GM23338 (cell line): ENCODE data around the gene NID1. TPM values are rescaled to one million over a fixed set of nuclear protein-coding genes. Genes with fewer than 3 reads are reported as not detected.

ENCODE experiments used
- ATAC-seq: fragments of 200-7000 bp; cut with Tn5 transposase; 3 replicates; pipeline ENCODE4 v1.9.1; 2020
- DNase-seq: peaks from one replicate; pipeline ENCODE4 v3.0.0-alpha.2; 2015; ENCODE audit warnings: low spot score
- H2AFZ ChIP-seq: fragments of 200-600 bp; sonication (generic); 2 replicates; pipeline ENCODE4 v1.8.0; 2016; ENCODE audit warnings: antibody characterized with exemption, mild to moderate bottlenecking, moderate library complexity
- H3F3A ChIP-seq: fragments of 200-600 bp; sonication (generic); replicated peaks from 2 replicates; pipeline ENCODE4 v1.8.0; 2017; ENCODE audit warnings: antibody characterized with exemption, mixed run types, low read depth
- H3K27ac ChIP-seq: fragments of 200-600 bp; sonication (generic); 2 replicates; pipeline ENCODE4 v1.6.1; 2016; ENCODE audit warnings: low read depth
- H3K27me3 ChIP-seq: fragments of 200-600 bp; sonication (generic); 2 replicates; pipeline ENCODE4 v1.8.0; 2016; ENCODE audit warnings: mild to moderate bottlenecking, mixed run types, moderate library complexity; ENCODE audit not compliant: insufficient read depth
- H3K36me3 ChIP-seq: fragments of 200-600 bp; sonication (generic); 2 replicates; pipeline ENCODE4 v1.8.0; 2016; ENCODE audit warnings: mild to moderate bottlenecking; ENCODE audit not compliant: insufficient read depth
- H3K4me1 ChIP-seq: fragments of 200-600 bp; sonication (generic); 2 replicates; pipeline ENCODE4 v1.8.0; 2016; ENCODE audit warnings: mild to moderate bottlenecking, moderate library complexity; ENCODE audit not compliant: insufficient read depth
- H3K4me2 ChIP-seq: fragments of 200-600 bp; sonication (generic); 2 replicates; pipeline ENCODE4 v1.7.1; 2017; ENCODE audit warnings: mixed run types
- H3K4me3 ChIP-seq: fragments of 200-600 bp; sonication (generic); 2 replicates; pipeline ENCODE4 v1.6.1; 2016; ENCODE audit warnings: mixed run types
- H3K79me2 ChIP-seq: fragments of 200-600 bp; sonication (generic); replicated peaks from 2 replicates; pipeline ENCODE4 v1.8.0; 2017; ENCODE audit warnings: mild to moderate bottlenecking; ENCODE audit not compliant: insufficient read depth
- H3K9me2 ChIP-seq: fragments of 200-600 bp; sonication (generic); 2 replicates; pipeline ENCODE4 v1.8.0; 2017; ENCODE audit not compliant: insufficient read depth
- H4K20me1 ChIP-seq: fragments of 200-600 bp; sonication (generic); replicated peaks from 2 replicates; pipeline ENCODE4 v1.8.0; 2017; ENCODE audit warnings: mild to moderate bottlenecking; ENCODE audit not compliant: insufficient read depth
- H3K27ac Mint-ChIP-seq: 2 replicates; pipeline ENCODE4 v1.8.0; 2020; ENCODE audit warnings: inconsistent platforms, mild to moderate bottlenecking, moderate library complexity, mixed read lengths
- H3K27me3 Mint-ChIP-seq: 3 replicates; pipeline ENCODE4 v1.8.0; 2022; ENCODE audit warnings: low read depth, mild to moderate bottlenecking, moderate library complexity, mixed read lengths, inconsistent platforms; ENCODE audit not compliant: insufficient read depth, poor library complexity
- H3K36me3 Mint-ChIP-seq: 3 replicates; pipeline ENCODE4 v1.8.0; 2021; ENCODE audit warnings: low read depth, mild to moderate bottlenecking, inconsistent platforms, moderate library complexity, mixed read lengths
- H3K4me1 Mint-ChIP-seq: 3 replicates; pipeline ENCODE4 v1.8.0; 2020; ENCODE audit warnings: mild to moderate bottlenecking, inconsistent platforms, mixed read lengths
- H3K4me3 Mint-ChIP-seq: 3 replicates; pipeline ENCODE4 v1.8.0; 2021; ENCODE audit warnings: moderate library complexity, mild to moderate bottlenecking, inconsistent platforms, mixed read lengths
- H3K9me3 Mint-ChIP-seq: 3 replicates; pipeline ENCODE4 v1.8.0; 2020; ENCODE audit warnings: moderate library complexity, mild to moderate bottlenecking, inconsistent platforms, mixed read lengths
- CTCF ChIP-seq, 2 experiments: fragments of 200-600 bp in 1 of 2; sonication (generic) in 1 of 2; conservative IDR thresholded peaks; 2 replicates each; pipeline versions ENCODE4 v1.5.1 to v1.6.1; 2016 to 2017; ENCODE audit warnings: antibody characterized with exemption in 2 of 2, low read depth in 2 of 2, mild to moderate bottlenecking in 2 of 2, moderate library complexity in 1 of 2
- EZH2phosphoT487 ChIP-seq: fragments of 200-600 bp; sonication (generic); IDR thresholded peaks from one replicate; pipeline ENCODE4 v1.8.1; 2018; ENCODE audit warnings: antibody characterized with exemption; ENCODE audit not compliant: unreplicated experiment
- JUNB ChIP-seq: IDR thresholded peaks from one replicate; pipeline ENCODE4 v1.6.1; 2016; ENCODE audit warnings: antibody characterized with exemption; ENCODE audit not compliant: unreplicated experiment
- STAT1 ChIP-seq: IDR thresholded peaks from one replicate; pipeline ENCODE4 v1.6.1; 2016; ENCODE audit warnings: antibody characterized with exemption; ENCODE audit not compliant: unreplicated experiment
- ZNF331 ChIP-seq: fragments of 250-450 bp; sonication (Bioruptor Pico); IDR thresholded peaks from 2 replicates; pipeline ENCODE4 v1.5.0; 2020; ENCODE audit warnings: low read depth, mild to moderate bottlenecking, moderate library complexity
- ZNF462 ChIP-seq: fragments of 250-450 bp; sonication (Bioruptor Pico); IDR thresholded peaks from 2 replicates; pipeline ENCODE4 v1.5.0; 2020; ENCODE audit warnings: mild to moderate bottlenecking, moderate library complexity
- polyA plus RNA-seq: library from polyadenylated mRNA; unstranded; fragments of >200 nt; fragmentation: Nextera tagmentation; extraction: Ambion mirVana; gene quantifications from 2 replicates; pipeline ENCODE4 v1.2.1, GENCODE V29; 2016
- total RNA-seq: library from RNA; depleted of rRNA; stranded (reverse); fragments of >200 nt; shearing (Covaris generic); gene quantifications from 2 replicates; pipeline ENCODE4 v1.2.3, GENCODE V29; 2014

NID1 gene
- total and polyA plus RNA-seq, 2 experiments from 2014 or later = 7.1 to 32.5 TPM

GRCh38 chr1:236072001-236072400, 7.1 kb upstream of the NID1 start:
- Mint-ChIP-seq H3K27me3 (peaks cover 7% of the 10 kb centered on the region), H3K4me1 (peaks cover 1% of the 10 kb centered on the region), H3K36me3 (no peaks in the 10 kb centered on the region), H3K9me3 (peaks cover 3% of the 10 kb centered on the region; the same call in 2 of the 3 replicates), H3K4me3 (no peak overlapping the region), H3K27ac (no peak overlapping the region)
- Histone ChIP-seq H3K36me3 (no peaks in the 10 kb centered on the region), H2AFZ (no peak overlapping the region), H3K27ac (no peak overlapping the region), H3K4me1 (peaks cover 2% of the 10 kb centered on the region; the same call in 1 of the 2 replicates), H3K4me2 (no peak overlapping the region), H4K20me1 (no peaks in the 10 kb centered on the region), H3F3A (no peaks in the 10 kb centered on the region), H3K4me3 (no peak overlapping the region), H3K27me3 (peaks cover 8% of the 10 kb centered on the region), H3K9me2 (no peaks in the 10 kb centered on the region), H3K79me2 (no peaks in the 10 kb centered on the region)
- ATAC-seq (no peak), DNase-seq (no peak)
- TF ChIP-seq JUNB = no peak

- Histone ChIP-seq H4K20me1 (no peaks in the 10 kb centered on the region), H3K4me2 (no peak overlapping the region), H2AFZ (no peak overlapping the region), H3K27ac (no peak overlapping the region), H3K36me3 (no peaks in the 10 kb centered on the region), H3F3A (0 out of 2 replicates have a peak, but pooled peaks cover 4% of the 10 kb centered on the region), H3K27me3 (peaks cover 21% of the 10 kb centered on the region), H3K4me1 (peaks cover 14% of the 10 kb centered on the region), H3K9me2 (no peaks in the 10 kb centered on the region), H3K79me2 (no peaks in the 10 kb centered on the region), H3K4me3 (no peak overlapping the region)
- ATAC-seq (no peak), DNase-seq (no peak)
- Mint-ChIP-seq H3K9me3 (peaks cover 3% of the 10 kb centered on the region; the same call in 2 of the 3 replicates), H3K36me3 (no peaks in the 10 kb centered on the region; the same call in 2 of the 3 replicates), H3K27ac (no peak overlapping the region), H3K27me3 (peaks cover 15% of the 10 kb centered on the region), H3K4me3 (no peak overlapping the region), H3K4me1 (peaks cover 13% of the 10 kb centered on the region)
- no peak for TF ChIP-seq ZNF331 (CRISPR knock-in tag)
- TF ChIP-seq EZH2phosphoT487 = no peak
- TF ChIP-seq STAT1 = no peak
- TF ChIP-seq ZNF462 (CRISPR knock-in tag) = no peak
- TF ChIP-seq JUNB = no peak
- no peak for TF ChIP-seq CTCF (conservative IDR thresholded peaks at IDR 0.05; ENCODE audit: low read depth in 2 of 2)
These were observed 5.9 kb upstream of the NID1 start for GRCh38 chr1:236070753-236071152.
